Keratinocyte (primary cell): ENCODE results near the gene RBMS3.

Experiments
- CTCF ChIP-seq, 3 experiments: IDR thresholded peaks in 1 of 3; conservative IDR thresholded peaks in 1 of 3; optimal IDR thresholded peaks in 1 of 3; 2 replicates in 2 of 3; 3 replicates in 1 of 3; pipeline versions ENCODE3 to v1.5.1; 2011; ENCODE audit warnings: low read length in 3 of 3, mild to moderate bottlenecking in 3 of 3, moderate library complexity in 2 of 3, control low read depth in 1 of 3, inconsistent platforms in 1 of 3; ENCODE audit not compliant: insufficient read depth in 2 of 3; ENCODE audit errors: extremely low read depth in 1 of 3
- EZH2 ChIP-seq: IDR thresholded peaks from one replicate; pipeline ENCODE4 v1.6.1; 2012; ENCODE audit warnings: inconsistent platforms, mild to moderate bottlenecking, low read length, moderate library complexity

- TF ChIP-seq CTCF (optimal IDR thresholded peaks at IDR 0.05 in 1 of 3, IDR thresholded peaks at IDR 0.05 in 1 of 3, conservative IDR thresholded peaks at IDR 0.05 in 1 of 3; ENCODE audit: extremely low read depth in 1 of 3, insufficient read depth in 2 of 3, low read length in 3 of 3), result no peak
- TF ChIP-seq EZH2, result no peak
These were observed 618.1 kb downstream of the RBMS3 start for GRCh38 chr3:29899021-29899420.
